ENCODE results near the gene AP2S1. TPM values are rescaled to one million over a fixed set of nuclear protein-coding genes. Genes with fewer than 3 reads are reported as not detected.

AP2S1 gene
- total RNA-seq, 1 donor from 2014 or later: 229 TPM

DNA sequence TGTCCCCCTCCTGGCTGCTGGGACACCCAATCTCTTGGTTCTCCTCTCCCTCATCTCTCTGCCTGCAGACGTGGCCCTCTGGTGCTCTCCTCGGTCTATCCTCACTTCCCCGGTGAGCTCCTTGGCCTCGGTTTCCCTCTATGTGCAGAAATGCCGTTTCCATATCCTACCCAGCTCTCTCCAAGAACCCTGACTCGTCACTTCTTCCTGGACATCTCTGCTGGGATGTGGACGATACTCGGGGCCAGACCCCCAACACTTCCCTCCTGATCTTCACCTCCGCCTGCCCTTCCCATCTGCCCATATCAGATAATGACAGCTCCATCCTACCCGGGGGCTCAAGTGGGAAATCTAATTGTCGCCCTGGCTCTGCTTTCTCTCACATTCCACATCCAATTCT, 7.9 kb downstream of the AP2S1 start:
- Mint-ChIP-seq H3K4me3 (ENCODE audit: unreplicated experiment) (no peak overlapping the region), H3K36me3 (ENCODE audit: unreplicated experiment) (peaks cover 20% of the 10 kb centered on the region), H3K27me3 (ENCODE audit: unreplicated experiment) (no peaks in the 10 kb centered on the region), H3K27ac (ENCODE audit: unreplicated experiment) (no peak overlapping the region), H3K4me1 (ENCODE audit: unreplicated experiment) (peaks cover 19% of the 10 kb centered on the region), H3K9me3 (ENCODE audit: unreplicated experiment) (no peaks in the 10 kb centered on the region)
- no peak for DNase-seq (ENCODE audit: extremely low spot score, unreplicated experiment)
- TF ChIP-seq, protein P1, sequence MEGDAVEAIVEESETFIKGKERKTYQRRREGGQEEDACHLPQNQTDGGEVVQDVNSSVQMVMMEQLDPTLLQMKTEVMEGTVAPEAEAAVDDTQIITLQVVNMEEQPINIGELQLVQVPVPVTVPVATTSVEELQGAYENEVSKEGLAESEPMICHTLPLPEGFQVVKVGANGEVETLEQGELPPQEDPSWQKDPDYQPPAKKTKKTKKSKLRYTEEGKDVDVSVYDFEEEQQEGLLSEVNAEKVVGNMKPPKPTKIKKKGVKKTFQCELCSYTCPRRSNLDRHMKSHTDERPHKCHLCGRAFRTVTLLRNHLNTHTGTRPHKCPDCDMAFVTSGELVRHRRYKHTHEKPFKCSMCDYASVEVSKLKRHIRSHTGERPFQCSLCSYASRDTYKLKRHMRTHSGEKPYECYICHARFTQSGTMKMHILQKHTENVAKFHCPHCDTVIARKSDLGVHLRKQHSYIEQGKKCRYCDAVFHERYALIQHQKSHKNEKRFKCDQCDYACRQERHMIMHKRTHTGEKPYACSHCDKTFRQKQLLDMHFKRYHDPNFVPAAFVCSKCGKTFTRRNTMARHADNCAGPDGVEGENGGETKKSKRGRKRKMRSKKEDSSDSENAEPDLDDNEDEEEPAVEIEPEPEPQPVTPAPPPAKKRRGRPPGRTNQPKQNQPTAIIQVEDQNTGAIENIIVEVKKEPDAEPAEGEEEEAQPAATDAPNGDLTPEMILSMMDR (IDR thresholded peaks at IDR 0.05): no peak

DNA sequence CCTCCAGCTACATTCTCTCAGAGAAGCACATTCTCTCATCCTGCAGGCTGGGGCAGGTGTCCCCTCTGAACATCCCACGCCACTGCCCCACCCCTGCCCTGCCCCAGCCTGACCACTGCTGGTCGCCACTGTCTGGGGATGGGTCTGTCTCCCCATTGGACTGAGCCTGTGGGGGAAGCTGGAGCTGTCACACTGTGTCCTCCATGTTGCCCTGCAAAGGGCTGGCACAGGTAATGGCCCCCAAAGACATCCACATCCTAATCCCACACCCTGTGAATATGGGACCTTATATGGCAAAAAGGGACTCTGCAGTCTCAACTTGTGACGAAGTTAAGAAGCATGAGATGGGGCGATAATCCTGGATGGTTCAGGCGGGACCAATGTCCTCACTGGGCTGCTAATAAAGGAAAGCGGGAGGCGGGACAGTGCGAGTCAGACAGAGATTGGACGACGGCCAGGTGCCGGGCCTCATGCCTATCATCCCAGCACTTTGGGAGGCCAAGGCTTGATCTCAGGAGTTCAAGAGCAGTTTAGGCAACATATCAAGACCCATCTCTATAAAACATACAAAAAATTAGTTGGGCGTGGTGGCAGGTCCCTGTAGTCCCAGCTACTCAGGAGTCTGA, 9.1 kb downstream of the AP2S1 start:
- TF ChIP-seq, protein P1 (IDR thresholded peaks at IDR 0.05): no peak
- Mint-ChIP-seq H3K4me1 (ENCODE audit: unreplicated experiment) (peaks cover 15% of the 10 kb centered on the region), H3K27ac (ENCODE audit: unreplicated experiment) (no peak overlapping the region), H3K9me3 (ENCODE audit: unreplicated experiment) (no peaks in the 10 kb centered on the region), H3K36me3 (ENCODE audit: unreplicated experiment) (peaks cover 17% of the 10 kb centered on the region), H3K27me3 (ENCODE audit: unreplicated experiment) (no peaks in the 10 kb centered on the region), H3K4me3 (ENCODE audit: unreplicated experiment) (no peak overlapping the region)
- no peak for DNase-seq (ENCODE audit: extremely low spot score, unreplicated experiment)

DNA sequence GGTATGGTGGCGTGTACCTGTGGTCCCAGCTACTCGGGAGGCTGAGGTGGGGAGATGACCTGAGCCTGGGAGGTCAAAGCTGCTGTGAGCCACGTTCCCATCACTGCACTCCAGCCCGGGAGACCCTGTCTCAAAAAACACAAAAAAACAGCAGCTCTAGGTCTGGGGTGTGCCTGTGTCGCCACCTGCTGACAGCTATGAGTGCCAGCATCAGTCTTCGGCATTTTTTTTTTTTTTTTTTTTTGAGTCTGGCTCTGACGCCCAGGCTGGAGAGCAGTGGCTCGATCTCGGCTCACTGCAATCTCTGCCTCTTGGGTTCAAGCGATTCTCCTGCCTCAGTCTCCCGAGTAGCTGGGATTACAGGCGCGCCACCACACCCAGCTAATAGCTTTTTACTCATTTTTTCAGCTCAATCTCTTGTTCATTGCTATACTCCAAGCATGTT, 10.1 kb downstream of the AP2S1 start:
- Mint-ChIP-seq H3K36me3 (ENCODE audit: unreplicated experiment) (peaks cover 13% of the 10 kb centered on the region), H3K4me3 (ENCODE audit: unreplicated experiment) (no peak overlapping the region), H3K27ac (ENCODE audit: unreplicated experiment) (peak overlapping the region; percentile 60), H3K4me1 (ENCODE audit: unreplicated experiment) (peaks cover 13% of the 10 kb centered on the region), H3K9me3 (ENCODE audit: unreplicated experiment) (no peaks in the 10 kb centered on the region), H3K27me3 (ENCODE audit: unreplicated experiment) (no peaks in the 10 kb centered on the region)
- TF ChIP-seq, protein P1 (IDR thresholded peaks at IDR 0.05): peak; percentile 88
- no peak for DNase-seq (ENCODE audit: extremely low spot score, unreplicated experiment)

DNA sequence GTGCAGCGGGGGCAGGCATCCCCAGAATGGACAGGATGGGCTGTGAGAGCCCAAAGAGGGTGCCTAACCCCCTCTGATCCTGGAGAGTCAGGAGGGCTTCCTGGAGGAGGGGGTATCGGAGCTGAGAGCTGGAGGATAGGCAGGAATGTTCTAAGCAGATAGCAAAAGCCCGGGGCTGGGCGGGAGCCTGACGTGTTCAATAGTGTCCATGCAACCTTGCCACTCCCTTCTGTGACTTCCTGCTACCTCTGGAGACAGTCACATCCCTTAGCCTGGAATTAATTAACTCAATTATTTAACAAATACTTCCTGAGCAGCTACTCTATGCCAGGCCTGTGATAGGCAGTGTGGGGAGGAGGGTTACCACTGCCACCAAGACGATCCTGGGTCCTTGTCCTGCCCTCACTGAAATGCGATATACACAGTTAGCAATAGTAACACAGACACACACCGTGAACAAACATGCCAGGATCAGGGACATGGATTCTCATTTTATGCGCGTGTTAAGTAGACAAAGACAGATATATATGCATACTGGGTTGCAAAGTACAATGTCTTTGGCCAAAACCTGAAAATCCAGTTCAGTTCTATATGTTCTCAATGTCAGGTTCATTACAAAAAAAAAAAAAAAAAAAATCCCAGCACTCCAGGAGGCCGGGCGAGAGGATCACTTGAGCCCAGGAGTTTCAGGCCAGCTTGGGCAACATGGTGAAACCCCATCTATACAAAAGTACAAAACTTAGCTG, 10.7 kb downstream of the AP2S1 start:
- Mint-ChIP-seq H3K4me3 (ENCODE audit: unreplicated experiment) (no peak overlapping the region), H3K27ac (ENCODE audit: unreplicated experiment) (peak overlapping the region; percentile 60), H3K9me3 (ENCODE audit: unreplicated experiment) (no peaks in the 10 kb centered on the region), H3K36me3 (ENCODE audit: unreplicated experiment) (peaks cover 11% of the 10 kb centered on the region), H3K4me1 (ENCODE audit: unreplicated experiment) (peaks cover 13% of the 10 kb centered on the region), H3K27me3 (ENCODE audit: unreplicated experiment) (no peaks in the 10 kb centered on the region)
- DNase-seq (ENCODE audit: extremely low spot score, unreplicated experiment): no peak
- TF ChIP-seq, protein P1 (IDR thresholded peaks at IDR 0.05): no peak

DNA sequence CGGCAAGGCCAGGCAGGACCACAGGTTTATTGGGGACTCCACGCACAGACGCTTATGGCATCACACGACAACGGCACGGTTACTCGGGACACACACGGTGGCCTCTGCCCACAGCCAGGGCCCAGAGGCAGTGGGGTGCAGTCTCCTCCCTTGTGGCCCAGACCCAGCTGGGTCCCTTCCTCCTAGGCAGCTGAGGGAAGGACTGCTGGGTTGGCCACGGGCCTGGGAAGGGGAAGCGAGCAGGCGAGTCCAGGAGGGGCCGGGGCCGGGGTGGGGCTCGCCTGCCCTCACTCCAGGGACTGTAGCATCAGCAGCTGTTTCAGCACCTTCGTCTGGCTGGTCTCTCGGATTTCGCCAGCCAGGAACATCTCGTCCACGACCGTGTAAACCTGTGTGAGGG, 12.5 kb downstream of the AP2S1 start:
- H3K36me3 Mint-ChIP-seq (ENCODE audit: unreplicated experiment): peaks cover 9% of the 10 kb centered on the region
- no peaks in the 10 kb centered on the region for H3K9me3 Mint-ChIP-seq (ENCODE audit: unreplicated experiment)
- no peak overlapping the region for H3K4me3 Mint-ChIP-seq (ENCODE audit: unreplicated experiment)
- no peak for DNase-seq (ENCODE audit: extremely low spot score, unreplicated experiment)
- no peaks in the 10 kb centered on the region for H3K27me3 Mint-ChIP-seq (ENCODE audit: unreplicated experiment)
- H3K27ac Mint-ChIP-seq (ENCODE audit: unreplicated experiment): no peak overlapping the region
- TF ChIP-seq, protein P1 (IDR thresholded peaks at IDR 0.05): no peak
- H3K4me1 Mint-ChIP-seq (ENCODE audit: unreplicated experiment): peaks cover 13% of the 10 kb centered on the region
